GM18858 (cell line): ENCODE results near the gene JARID2.

Source experiments
- ATAC-seq: cut with Tn5 transposase; IDR thresholded peaks from one replicate; pipeline ENCODE4 v1.9.1; 2021; ENCODE audit not compliant: unreplicated experiment

JARID2 gene

DNA sequence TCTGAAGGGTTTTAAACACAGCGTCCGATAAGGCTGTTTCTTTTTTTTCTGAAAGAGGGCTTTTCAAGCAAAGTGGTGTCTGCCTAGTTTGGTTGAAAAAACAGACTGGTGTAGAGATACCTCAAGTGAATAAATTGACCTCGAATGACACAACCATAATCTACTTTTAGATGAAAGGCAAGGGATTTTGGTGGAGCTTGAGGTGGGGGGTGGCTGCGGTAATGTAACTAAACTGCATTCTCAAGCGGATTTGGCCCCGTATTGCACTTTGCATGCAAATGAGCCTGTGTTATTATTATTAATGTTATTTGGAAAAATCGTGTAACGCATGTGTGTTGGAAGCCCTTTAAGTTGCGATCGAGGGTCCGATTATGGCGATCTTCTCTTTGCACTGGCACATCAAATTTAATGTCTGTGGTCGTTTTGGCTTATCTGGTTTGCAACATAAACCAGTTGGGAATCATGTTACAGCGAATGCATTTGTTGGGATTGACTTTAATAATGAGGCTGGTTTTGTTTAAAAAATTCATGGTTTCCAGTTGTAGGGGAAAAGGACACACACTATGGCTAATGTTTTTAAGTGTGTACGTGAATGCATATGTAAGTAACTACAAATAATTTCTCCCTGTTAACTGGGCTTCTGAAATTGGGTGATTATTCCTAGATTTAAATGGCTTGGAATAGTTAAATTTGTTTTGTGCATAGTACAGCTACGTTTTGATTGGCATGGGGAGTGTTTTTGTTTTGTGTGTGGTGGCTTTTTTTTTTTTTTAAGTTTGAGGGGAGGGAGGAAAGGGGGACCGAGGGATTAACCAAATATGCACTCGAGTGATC lies 1.0 kb downstream of the JARID2 start:
- no peak for ATAC-seq

DNA sequence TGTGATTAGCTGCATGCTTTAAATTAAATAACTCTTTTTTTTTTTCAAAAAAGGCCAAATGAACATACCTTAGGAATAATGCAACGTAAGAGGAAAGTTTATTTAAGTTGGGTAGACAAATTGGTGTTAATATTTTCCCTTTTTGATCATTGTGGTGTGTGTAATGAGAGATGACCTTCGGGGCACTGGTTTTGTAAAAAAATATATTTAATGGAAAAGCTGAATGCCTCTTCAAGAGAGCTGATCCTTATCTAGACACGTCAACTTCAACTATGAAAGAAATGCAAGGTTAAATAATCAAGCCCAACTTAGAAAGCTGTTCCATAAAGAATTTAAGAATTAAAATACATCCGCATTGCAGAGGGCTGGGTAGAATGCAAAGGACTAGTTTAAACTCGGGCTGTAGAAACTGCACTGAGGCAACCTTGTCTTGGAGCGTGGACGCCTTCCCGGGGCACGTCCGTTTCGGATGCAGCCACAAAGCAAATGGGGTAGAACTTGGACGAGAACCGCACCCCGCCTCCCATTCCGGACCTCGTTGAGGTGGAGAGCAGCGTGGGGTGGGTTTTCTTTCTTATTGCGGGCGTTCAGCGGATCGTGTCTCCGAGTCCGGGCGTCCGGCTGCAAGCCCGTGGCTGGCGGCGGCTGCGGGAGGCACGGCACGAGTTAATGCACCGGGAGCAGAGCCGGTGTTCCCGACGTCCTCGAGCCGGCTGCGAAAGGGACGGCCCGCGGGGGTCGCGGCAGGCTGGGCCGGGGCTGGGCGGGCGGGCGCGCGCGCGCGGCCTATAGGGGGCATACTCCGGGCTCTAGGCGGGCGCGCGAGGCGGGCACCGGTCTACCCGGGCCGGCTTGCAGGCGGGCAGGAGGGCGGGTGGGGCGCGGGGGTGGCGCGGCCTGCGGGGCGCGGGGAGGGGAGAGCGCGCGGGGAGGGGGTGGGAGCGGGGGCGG lies 1.9 kb downstream of the JARID2 start:
- no peak for ATAC-seq

DNA sequence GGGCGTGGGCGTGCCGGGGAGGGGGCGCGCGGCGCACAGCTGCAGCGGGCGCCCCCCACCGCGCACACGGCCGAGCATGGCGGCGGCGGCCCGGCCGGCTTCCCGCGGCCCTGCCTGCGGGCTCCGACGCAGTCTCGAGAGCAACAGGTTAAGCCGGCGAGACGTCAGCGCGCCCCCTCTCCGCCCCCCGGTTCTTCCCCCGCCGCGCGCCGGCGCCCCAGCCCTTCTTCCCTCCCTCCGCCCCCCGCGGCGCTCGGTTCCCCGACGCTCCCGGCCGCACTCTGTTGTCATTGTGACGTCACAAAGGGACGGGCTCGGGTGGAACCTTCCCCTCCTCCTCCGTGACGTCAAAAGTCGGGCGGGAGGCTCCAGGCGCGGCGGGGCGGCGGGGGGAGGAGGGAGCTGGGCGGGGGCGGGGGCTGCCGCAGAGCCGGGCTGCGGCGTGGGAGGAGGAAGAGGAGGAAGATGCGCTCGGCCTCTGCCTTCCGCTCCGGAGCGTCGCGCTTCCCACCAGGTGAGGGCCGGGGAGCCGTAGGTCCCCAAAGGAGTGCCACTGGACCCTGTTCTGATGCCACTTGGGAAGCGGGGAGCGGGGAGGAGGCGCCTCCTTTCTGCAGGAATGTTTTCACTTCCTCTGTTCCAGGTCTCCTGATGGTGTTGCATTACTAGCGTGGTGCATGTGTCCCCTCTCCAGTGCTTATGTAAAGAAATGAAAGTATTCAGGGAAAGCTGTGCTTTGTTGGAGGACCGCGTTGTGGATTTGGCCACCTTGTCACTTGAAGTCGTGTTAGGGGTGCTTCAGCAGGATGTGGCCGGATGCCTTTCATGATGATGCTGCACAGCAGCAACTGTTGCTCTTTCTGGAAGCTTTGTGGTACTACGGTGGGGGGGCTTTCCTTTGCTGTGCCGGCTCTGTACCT lies 2.8 kb downstream of the JARID2 start:
- no peak for ATAC-seq

DNA sequence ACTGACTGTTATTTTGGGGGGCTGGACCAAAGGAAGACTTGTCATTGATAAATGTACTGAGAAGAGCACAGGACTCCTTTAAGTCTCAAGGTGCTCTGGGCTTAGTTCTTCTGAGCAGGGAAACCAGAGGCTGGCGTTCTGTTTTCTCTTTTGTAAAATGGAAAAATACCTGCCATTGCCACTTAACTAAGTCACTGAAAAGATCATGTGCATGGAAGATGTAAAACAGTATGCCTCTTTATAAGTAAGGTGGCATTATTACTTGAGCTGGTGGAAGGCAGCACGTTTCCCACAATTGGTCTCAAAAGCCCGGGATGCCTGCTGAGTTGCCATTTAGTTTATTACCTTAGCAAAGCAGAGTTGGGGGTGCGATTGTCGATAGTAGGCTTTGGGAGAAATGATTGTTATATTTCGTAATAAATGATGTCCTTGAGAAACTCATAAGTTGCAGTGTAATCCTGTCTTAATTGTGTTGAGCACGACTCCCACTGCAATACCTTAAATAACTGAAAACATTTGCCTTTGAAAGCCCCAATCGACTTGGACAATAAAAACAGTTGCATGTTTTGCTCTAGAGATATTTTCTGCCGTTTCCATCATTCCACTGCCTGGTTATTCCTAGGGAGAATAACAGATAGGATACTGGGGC lies 3.6 kb downstream of the JARID2 start:
- no peak for ATAC-seq

DNA sequence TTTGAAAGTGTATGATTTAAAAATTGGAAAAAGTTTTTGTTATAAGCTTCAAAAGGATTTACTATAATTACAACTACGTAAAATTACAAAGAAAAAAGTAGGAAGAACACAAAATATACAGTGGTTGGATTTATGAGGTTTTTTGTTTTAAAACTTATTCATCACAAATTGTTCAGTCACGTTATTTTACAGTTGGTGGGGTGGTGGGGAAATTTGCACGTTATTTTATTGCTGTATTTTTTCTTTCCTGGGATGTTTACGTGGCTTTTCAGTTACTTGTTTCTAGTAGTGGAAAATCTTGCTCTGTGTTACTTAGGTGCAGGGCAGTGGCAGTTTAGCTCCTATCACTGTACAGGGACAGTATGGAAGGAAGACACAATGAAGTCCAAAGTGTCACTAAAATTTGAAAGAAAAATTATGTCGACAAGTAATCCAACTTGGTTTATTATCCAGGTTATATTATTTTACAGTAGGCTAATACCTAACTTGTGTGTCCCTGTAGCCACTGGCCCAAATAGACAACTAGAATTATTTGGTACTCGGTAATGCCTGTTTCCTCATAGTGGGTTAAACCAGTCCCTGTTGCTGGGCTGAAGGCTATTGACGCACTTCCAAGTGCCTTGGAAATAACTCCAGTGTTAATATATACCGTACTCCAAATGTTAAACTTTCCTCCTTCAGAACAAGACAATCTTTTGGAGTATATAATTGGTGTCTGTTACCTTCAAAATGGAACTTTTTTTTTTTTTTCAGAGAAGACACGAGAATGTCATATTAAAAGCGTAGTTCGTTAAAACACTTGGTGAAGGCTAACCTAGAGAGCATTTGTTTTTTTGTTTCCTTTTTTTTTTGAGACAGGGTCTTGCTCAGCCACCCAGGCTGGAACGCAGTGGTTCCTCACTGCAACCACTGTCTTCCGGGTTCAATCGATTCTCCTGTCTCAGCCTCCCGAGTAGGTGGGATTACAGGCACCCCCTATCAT lies 4.6 kb downstream of the JARID2 start:
- ATAC-seq: no peak

DNA sequence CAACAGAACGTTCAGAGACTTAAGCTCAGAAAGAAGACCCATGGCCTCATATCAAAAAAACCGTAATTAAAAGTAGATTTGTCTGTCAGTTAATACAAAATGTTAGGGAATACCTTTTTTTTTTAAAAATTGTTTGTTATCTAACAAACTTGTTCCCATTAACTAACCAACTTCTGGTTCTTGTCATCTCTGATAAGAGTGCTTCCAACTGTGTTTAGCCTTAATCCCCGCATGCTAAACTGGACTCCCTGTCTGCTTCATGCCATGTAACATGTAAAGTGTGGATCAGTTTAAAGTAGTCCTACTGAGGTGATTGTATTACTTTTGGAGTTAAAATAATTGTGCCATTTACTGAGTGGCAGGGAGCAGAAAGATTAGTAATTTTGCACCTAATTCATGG lies 6.3 kb downstream of the JARID2 start:
- ATAC-seq: no peak

DNA sequence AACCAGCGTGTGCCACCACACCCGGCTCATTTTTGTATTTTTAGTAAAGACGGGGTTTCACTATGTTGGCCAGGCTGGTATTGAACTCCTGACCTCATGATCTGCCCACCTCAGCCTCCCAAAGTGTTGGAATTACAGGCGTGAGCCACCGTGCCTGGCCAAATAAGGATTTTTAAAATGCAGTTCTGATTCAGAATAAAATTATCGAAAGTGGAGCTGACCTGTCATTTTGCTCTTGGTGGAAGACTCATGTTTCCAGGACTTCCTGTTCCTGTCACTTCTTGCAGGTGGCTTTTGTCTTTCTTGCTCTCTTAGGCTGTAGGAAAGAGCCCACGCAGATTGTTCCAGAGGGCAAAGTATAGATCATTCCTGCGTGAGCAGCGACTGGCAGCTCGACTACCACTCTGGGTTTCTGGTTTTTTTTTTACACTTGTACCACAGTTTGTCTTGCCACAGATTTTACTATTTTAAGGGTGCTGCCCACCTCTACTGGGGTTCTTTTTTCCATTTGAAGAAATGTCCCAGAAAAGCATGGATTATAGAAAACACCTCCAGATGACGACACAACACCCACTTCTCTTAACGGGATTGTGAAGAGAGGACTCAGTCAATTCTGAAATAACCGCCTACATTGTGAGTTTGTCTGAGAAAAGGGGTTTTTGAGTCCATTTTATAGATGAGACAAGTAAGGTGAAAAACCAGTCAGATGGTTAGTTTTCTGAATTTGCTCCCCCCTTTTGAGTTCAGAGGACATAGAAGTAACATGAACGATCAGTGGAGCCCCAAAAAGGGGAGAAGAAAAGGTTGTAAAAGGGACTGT lies 7.5 kb downstream of the JARID2 start:
- ATAC-seq: no peak

DNA sequence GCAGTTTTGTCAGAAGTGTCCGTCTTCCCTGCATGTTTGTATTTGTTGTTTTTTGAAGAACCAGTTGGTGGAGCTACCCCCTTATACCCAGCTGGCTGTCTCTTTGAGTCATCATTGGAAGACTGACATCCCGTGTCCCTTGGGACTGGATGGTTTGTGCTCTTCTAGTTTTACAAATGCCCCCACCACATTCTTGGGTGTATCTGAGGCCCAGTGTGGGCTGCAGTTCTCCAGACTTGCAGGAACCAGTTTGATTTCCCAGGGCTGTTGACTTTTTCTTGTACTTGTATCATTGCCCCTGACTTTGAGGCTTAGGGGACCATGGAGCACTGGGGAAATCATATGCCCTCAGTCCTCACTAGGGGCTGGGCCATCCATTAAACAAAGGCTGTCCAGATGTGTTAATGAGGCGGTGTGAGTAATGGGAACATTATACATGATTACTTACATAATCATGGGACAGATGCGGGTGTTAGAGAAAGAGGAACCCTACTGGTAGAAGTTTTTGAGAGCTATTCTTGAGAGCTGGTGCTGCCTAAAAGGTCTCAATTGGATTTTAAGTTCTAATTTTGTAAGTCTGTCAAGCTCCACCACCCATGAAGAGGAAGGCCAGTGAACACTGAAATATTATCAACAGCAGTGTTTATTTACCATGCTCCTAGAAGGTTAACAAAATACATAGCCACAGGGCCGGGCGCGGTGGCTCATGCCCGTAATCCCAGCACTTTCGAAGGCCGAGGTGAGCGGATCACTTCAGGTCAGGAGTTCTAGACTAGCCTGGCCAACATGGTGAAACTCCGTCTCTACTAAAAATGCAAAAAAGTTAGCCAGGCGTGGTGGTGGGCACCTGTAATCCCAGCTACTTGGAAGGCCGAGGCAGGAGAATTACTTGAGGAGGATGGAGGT lies 8.5 kb downstream of the JARID2 start:
- ATAC-seq: no peak

DNA sequence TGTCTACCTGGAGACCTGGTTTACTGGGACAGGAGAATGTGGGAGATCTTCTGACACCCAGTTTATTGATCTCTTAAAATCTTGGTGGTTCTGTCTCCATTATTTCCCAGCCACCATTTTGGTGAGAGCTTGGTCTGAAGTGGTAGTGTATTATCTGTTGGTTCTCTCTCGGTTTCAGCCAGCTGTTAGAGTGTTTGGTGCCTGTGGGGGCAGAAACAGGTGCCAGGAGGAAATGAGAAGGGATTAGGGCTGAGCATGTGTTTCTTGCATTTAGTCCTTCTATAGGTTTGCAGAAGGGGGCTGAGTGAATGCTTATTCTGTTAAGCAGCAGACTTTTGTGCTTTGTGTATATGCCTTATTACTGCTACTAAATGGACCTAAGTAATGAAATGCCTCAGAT lies 9.6 kb downstream of the JARID2 start:
- ATAC-seq: peak; percentile 66

DNA sequence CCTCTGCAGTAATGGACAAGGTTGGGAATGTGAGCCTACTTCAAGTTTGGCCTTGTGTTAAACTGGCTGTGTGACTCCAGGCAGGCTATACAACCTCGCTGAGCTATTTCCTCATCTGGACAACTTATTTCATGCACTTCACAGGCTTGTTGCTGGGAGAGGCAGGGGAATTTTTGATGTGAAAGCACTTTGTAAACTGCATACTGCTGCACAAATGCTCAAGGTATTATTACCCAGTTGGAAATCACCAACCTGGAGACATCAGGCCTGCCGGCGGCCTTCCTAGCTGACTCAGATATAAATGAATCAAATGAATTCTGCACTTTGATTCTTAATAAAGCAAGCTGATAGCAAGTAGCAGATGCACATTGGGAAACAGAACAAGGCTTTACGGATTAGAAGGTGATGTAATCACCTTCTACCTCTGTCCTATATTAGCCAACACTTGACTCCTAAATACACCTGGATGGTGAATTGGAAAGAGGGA lies 10.1 kb downstream of the JARID2 start:
- no peak for ATAC-seq

DNA sequence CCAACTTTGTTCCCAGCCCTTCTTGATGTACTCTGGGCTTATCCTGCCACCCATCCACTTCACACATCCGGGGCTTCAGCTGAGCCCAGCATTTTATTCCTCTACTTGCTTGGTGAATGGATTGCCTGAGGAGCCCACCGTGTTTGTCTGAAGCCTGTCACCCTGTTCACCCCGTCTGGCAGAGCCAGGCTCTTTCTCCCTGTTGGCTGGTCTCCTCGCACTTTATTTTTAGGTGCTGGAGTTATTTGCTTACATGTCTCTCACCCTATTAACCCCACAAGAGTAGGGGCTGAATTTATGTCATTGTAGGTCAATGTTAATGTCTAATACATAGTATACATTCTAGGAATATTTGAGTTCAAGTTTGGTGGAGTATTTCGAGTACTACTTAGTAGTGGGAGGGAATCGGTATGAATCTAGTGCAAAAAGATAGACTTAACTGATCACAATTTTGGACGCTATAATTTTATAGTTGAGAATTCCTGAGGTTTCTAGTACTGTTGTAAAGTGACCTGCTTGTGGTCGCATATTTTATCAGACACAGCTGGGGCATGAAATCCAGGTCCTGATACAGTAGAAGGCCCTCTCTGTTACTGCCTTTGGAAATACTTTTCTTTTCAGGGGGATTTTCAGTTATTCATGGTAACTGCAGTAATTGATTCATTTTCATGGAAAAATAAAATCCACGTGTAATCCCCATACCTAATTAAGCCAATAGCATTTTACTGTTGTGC lies 10.8 kb downstream of the JARID2 start:
- ATAC-seq: no peak

DNA sequence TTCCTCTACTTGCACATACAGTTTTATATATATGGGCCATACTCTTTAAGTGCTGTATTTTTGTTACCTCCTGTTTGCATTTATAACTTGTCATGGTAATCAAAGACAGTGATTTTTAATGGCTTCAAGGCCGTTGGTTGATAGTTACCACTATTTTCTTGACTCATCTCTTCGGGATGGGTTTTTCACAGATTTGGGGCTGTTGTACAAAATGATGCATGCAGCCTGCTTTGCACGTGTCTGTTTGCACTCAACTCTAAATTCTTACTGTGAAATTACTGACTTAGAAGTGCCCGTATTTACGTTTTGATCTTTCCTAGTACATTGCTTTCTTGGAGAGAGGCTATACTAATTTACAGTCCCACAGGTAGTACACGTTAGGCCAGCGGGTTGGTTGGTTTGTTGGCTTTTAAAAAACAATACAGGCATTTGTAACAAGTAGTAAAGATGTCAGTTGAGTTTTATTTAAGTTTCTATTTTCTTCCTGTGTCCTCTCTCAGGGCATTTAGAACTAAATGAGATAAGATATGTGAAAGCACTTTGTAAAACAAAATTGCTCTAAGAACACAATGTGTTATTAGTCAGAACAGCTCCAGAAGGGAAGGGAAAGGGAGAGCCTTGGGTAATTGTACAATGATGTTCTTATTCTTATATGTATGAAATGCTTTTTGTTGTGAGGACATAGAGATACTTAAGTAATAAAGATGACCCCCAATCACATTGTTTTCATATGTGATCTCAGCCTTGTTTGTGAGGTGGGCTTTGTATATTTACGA lies 11.7 kb downstream of the JARID2 start:
- ATAC-seq: no peak

DNA sequence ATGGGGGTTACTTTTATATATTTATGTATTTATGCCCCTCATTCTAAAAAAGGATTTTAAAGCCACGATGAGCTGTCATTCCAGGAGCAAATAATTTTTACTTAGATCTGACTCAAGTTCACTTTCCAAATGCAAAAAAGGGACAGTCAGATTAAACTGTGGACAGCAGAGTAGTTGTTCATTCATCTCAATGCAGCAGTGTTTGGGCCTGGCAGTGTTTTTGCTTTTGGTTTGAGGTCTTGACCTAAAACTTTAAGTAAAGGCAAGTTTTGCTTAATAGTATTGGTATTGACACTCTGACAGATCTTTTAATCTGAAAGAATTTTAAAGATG lies 13.9 kb downstream of the JARID2 start:
- no peak for ATAC-seq

DNA sequence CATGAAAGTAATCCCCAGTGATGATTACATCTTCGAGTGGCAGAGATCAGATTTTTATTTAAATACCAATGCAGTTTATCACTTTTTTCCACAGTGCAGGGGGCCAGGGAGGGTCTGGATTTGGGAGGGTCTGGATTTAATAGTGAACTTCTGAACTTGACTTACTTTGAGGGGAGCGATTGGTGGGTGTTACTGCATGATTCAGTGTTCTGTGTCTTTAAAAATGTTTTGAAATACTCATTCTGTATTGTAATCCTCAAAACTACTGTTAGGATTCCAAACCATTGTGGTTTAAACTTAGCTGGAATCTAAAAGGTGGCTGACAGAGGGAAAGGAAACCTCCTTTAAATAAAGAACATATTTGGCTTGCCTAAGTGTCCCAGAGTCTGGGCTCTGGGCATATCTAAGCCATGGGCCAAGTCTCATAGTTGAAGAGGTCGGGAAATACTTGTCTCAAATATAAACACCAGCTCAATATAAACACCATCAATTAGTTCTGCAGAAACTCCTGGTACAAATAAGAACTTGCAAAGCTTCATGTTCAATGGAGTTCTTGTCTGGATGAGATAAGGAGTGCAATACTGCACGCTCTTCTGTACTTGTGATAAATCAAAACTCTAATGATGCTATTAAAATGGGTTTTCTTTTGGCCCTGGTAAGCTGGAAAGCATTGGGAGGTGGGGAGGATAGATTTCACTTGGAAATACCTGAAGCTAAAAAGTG lies 14.4 kb downstream of the JARID2 start:
- no peak for ATAC-seq

DNA sequence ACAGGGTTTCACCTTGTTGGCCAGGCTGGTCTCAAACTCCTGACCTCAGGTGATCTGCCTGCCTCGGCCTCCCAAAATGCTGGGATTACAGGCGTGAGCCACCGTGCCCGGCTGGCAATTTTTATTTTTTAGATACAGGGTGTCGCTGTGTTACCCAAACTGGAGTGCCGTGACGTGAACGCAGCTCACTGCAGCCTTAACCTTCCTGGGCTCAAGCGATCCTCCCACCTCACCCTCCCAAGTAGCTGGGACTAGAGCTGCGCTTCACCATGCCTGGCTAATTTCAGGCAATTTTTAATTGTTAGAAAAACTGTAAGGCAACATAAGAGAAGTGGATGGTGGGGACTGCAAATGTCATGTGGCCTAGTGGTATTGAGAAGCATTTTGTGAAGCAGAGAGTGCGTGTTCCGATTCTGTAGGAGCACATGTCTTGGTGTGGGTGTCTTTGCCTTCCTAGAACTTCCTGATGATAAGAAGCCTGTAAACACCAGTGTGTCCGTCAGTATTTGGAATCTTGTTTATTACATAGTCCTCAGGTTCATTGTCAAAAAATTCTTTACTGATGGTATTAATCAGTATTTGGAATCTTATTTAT lies 18.0 kb downstream of the JARID2 start:
- no peak for ATAC-seq
